SHP77 treated with DMSO at 0.1 percent for 48 hours (cell line): ENCODE data around the gene WNT7B.

ENCODE experiments used
- DNase-seq: peaks from one replicate; lab custom pipeline; 2025; lab: John Stamatoyannopoulos, UW

Gene WNT7B

GRCh38 chr22:45953178-45953577 is 23.8 kb downstream of the WNT7B start:
- no peak for DNase-seq

GRCh38 chr22:45952553-45952952 is 24.4 kb downstream of the WNT7B start:
- DNase-seq = no peak

- DNase-seq = no peak
These were observed 24.8 kb downstream of the WNT7B start for GRCh38 chr22:45952151-45952550.

GRCh38 chr22:45949891-45950290 is 27.1 kb downstream of the WNT7B start:
- DNase-seq = no peak

- no peak for DNase-seq
These were observed 27.6 kb downstream of the WNT7B start for GRCh38 chr22:45949258-45949870.

GRCh38 chr22:45948081-45948648 is 28.8 kb downstream of the WNT7B start:
- no peak for DNase-seq

GRCh38 chr22:45946805-45947600 is 30.0 kb downstream of the WNT7B start:
- DNase-seq = no peak

- no peak for DNase-seq
These were observed 31.3 kb downstream of the WNT7B start for GRCh38 chr22:45945621-45946106.

- no peak for DNase-seq
These were observed 34.0 kb downstream of the WNT7B start for GRCh38 chr22:45942787-45943493.

- DNase-seq = no peak
These were observed 34.6 kb downstream of the WNT7B start for GRCh38 chr22:45942344-45942743.

GRCh38 chr22:45938913-45939312 is 38.0 kb downstream of the WNT7B start:
- no peak for DNase-seq

GRCh38 chr22:45937960-45938359 is 39.0 kb downstream of the WNT7B start:
- no peak for DNase-seq

GRCh38 chr22:45935573-45935972 is 41.4 kb downstream of the WNT7B start:
- DNase-seq = no peak

- DNase-seq = no peak
These were observed 42.2 kb downstream of the WNT7B start for GRCh38 chr22:45934659-45935341.

GRCh38 chr22:45934168-45934564 is 42.8 kb downstream of the WNT7B start:
- no peak for DNase-seq

- no peak for DNase-seq
These were observed 43.3 kb downstream of the WNT7B start for GRCh38 chr22:45933506-45934167.

GRCh38 chr22:45932071-45932470 is 44.9 kb downstream of the WNT7B start:
- DNase-seq = no peak

- DNase-seq = no peak
These were observed 45.9 kb downstream of the WNT7B start for GRCh38 chr22:45931042-45931441.

- no peak for DNase-seq
These were observed 46.6 kb downstream of the WNT7B start for GRCh38 chr22:45930324-45930723.

- DNase-seq = no peak
These were observed 47.3 kb downstream of the WNT7B start for GRCh38 chr22:45929649-45930048.

GRCh38 chr22:45928726-45929368 is 48.1 kb downstream of the WNT7B start:
- DNase-seq = no peak
